ENCODE measurements around the gene MEPCE. TPM values are rescaled to one million over a fixed set of nuclear protein-coding genes. Genes with fewer than 3 reads are reported as not detected.
"Not testable (repeated sequence)": the region's sequence is repeated elsewhere in the genome, so short reads cannot be mapped to it uniquely, and the experiment has no call there.

MEPCE gene
- polyA plus RNA-seq, 4 donors, result 54.8 to 61.7 (median 56.9) TPM

DNA sequence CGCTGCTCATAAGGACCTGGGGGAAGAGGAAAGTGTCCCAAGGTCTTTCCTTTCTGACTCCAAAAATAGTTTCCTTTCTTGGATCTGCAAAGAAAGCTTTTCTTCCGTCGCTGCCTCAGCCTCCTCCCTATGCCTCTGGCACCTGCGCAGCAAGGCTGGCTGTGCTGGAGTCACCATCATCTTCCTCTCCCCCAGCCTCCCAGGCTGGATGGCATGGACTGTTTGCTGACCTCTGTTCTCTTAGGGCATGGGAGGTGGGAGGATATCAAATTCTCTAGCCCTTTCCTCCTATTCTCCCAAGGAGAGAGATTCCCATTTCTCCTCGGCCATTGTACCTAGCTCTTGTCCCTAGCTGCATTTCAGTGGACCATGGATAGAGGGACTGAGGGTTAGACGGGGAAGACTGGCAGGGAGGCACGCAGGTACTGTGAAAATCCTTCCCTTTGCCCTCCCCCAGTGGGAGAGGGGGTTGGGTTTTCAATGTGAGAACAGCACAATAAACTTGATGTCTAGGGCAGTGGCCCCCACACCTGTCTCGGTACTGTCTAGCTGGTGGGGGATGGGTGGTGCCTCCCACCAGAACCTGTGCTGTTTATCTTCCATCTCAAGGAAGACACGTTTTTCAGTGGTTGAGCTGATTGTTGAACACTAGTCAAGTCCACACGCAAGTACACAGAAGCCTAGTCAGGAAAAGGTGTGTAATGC is 4.1 kb downstream of the MEPCE start:
- DNase-seq (ENCODE audit: low read depth in 4 of 4, low spot score in 3 of 4), result no peak

DNA sequence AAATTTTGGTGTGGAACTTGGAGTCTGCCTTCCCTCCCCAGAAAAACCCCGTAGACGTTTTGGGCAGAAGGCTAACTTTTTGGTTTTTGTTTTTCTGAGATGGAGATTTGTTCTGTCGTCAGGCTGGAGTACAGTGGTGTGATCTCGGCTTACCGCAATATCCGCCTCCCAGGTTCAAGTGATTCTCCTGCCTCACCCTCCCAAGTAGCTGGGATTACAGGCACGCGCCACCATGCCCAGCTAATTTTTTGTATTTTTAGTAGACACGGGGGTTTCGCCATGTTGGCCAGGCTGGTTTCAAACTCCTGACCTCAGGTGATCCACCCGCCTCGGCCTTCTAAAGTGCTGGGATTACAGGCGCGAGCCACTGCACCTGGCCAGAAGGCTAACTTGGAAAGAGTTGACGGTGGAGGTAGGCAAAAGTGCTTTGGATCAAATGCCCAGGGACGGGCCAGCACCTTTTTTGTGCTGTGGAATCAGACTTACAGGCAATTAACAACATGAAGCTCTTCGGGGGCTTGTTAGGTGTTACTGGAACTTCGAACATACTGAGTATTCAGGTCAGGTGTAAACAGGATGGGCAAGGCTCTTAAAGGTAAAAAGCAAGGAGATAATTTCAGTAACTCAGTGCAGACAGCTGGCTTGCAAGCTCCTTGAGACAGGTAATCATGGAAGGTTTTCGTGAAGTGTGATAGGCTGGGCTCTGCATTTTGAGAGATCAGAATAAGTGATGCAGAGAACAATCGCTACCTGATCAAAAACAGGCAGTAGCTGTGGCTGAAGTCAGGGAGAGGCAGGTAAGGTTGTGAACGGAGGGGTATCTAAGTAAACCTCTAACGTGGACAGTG is 4.9 kb downstream of the MEPCE start:
- no peak for DNase-seq (ENCODE audit: low read depth in 4 of 4, low spot score in 3 of 4)

DNA sequence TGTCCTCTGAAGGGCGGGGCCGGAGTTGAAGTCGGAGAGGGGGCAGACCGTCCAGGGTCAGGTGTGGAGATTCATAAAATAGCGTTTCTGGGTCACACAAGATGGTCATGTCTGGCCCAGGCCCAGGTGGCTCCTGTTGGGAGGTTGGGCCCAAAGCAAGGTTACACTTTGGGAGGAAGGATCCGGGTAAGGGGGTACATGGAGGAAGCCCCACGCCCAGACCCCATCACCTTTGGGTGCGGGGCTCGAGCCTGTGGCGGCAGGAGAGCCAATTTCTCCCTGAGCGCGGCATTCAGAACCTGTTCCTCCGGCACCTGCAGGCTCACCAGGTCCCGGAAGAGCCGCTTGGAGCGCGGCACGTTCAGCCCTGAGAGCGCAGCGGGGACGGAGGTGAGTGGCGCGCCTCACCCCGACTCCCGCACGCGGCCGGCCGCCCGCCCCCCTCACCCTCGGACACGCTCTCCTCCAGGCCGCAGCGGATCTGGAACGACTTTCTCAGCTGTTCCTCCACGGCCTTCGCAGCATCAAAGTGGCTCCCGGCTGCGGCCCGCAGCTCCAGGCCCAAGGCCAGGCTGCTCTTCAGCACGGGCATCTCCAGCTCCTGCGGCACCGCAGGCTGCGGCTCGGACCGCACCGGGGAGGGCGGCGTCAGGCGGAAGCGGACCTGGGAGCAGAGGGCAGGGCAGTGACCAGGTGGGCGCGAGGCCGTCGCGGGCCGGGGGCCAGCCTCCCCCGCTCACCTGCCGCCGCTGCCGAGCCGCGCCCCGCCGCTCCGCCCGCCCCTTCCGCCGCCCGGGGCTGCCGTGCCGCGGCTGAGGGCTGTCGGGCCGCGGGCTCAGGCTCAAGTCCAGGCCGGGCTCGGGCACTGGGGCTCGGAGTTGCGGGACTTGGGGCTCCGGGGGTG is 6.0 kb downstream of the MEPCE start:
- no peak for DNase-seq (ENCODE audit: low read depth in 4 of 4, low spot score in 3 of 4)

DNA sequence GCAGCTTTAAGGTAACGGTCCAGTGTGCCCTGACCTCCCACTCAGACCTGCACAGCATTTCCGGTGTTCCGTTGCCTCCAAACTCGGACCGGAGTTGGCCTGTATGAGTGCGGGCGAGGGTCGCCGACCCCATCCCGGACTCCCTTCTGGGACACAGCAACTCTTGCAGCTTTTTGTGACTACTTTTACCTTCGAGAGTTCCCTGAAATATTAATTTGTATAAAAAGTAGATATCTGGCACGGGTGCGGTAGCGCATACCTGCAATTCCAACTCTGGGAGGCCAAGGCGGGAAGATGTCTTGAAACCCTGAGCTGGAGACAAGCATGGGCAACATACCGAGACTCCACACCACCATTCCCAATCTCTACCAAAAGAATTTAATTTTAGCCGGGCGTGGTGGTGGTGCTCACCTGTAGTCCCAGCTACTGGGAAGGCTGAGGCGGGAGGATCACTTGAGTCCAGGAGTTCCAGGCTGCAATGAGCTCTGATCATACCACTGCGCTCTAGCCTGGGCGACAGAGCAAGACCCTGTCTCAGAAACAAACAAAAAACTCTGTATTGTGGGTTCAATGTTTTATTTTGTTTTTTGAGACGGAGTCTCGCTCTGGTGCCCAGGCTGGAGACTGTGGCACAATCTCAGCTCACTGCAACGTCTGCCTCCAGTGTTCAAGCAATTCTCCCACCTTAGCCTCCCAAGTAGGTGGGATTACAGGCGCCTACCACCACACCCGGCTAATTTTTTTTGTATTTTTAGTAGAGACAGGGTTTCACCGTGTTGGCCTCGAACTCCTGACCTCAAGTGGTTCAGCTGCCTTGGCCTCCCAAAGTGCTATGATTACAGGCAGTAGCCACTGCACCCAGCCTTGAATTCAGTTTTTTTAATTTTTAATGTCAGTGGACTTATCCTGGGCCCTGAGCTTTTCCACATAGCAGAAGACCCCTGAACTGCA is 7.8 kb downstream of the MEPCE start:
- no peak for DNase-seq (ENCODE audit: low read depth in 4 of 4, low spot score in 3 of 4)

DNA sequence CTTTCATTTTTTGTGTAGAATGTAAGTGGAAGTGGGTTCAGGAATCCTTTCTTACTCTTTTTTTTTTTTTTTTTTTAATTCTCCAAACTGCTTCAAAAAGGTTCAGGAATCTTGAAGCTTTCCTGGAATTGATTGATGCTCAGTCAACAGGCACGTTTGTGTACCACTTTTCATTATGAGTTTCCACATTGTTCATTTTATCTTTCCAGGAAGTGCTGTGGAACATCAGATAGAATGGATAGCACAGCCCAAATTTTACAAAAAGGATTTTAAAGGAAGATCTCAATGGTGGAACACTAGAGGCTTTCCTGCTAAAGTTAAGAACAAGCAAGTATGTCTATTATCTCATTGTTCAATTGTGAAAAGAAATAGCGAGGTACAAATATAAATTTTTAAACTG is 8.5 kb downstream of the MEPCE start:
- no peak for DNase-seq (ENCODE audit: low read depth in 4 of 4, low spot score in 3 of 4)

DNA sequence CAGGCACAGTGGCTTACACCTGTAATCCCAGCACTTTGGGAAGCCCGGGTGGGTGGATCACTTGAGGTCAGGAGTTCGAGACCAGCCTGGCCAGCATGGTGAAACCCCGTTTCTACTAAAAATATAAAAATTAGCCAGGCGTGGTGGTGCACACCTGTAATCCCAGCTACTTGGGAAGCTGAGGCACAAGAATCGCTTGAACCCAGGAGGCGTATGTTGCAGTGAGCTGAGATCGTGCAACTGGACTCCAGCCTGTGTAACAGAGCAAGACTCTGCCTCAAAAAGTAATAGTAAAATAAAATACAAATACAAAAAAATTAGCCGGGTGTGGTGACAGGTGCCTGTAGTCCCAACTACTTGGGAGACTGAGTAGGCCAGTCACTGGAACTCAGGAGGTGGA is 9.1 kb downstream of the MEPCE start:
- not testable (repeated sequence) for DNase-seq (ENCODE audit: low read depth in 4 of 4, low spot score in 3 of 4)

DNA sequence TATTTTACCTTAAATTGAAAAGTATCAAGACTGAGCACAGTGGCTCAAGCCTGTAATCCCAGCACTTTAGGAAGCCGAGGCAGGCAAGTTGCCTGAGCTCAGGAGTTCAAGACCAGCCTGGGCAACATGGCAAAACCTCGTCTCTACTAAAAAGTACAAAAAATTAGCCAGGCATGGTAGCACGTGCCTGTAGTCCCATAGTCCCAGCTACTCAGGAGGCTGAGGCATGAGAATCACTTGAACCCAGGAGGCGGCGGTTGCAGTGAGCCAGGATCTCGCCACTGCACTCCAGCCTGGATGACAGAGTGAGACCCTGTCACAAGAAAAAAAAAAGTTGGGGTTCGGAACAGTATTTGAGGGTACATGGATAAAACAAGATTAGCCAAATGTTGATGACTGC is 9.6 kb downstream of the MEPCE start:
- DNase-seq (ENCODE audit: low read depth in 4 of 4, low spot score in 3 of 4), result not testable (repeated sequence)

DNA sequence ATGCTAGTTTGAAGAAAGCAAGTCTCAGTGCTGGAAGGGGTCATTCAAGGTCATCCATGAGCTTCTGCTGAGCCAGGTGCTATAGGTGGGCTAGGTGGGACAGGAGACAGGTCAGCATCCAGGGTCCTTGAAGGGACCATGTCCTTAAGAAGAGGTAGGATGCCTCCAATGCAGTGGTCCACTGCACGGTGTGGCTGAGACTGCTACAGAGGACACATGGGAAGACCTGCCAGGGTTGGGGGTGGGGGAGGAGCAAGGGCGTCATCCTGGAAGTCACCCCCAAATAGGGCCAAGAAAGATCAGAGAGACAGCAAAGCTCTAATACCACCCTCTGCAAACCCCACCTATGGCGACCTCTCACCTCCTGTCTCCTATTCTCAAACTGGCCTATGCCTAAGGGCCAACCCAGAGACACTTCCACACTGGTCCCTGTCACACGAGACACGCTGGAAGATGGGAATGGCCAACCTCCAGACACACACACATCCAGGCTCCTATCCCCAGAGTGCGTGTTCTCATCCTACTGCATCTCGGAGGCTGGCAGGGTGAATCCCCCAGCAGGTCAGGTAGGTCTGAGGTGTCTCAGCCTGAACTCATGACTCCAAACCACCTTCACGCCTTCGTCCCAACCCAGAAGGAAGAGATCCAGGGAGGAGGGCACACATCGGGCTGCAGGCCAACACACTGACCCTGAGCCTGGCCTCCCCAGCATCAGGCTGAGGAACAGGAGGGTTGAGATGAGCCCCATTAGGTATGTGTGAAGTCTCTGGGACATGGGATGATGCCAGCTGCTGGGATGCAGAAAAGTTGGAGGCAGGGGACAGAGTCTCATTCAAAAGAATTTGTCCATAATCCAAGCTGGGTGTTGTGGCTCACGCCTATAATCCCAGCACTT is 12.3 kb downstream of the MEPCE start:
- no peak for DNase-seq (ENCODE audit: low read depth in 4 of 4, low spot score in 3 of 4)

DNA sequence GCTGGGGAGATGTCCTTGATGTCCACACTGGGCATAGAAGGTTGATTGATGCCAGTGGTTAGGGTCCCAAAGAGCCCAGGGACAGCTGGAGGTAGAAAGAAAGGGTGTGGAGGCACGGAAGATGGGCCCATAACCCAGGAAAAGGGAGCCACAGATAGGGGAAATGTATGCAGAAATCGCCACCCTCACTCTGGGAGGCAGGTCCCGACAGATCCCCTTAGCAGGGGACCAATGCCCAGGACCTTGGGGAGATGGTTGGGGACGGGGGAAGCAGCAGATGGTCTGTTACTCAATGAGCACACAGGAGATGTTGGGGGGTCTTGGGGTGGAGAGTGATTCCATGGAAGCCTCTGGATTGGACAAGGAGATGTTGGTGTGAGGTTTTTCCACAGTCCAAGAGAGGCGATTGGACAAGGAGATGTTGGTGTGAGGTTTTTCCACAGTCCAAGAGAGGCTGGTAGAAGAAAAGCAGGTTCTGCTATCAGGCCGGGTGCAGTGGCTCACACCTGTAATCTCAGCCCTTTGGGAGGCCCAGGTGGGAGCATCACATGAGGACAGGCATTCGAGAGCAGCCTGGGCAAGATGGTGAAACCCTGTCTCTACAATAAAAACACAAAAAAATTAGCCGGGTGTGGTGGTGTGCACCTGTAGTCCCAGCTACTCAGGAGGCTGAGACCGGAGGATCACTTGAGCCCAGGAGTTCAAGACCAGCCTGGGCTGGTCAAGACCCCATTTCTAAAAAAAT is 13.6 kb downstream of the MEPCE start:
- DNase-seq (ENCODE audit: low read depth in 4 of 4, low spot score in 3 of 4), result no peak

DNA sequence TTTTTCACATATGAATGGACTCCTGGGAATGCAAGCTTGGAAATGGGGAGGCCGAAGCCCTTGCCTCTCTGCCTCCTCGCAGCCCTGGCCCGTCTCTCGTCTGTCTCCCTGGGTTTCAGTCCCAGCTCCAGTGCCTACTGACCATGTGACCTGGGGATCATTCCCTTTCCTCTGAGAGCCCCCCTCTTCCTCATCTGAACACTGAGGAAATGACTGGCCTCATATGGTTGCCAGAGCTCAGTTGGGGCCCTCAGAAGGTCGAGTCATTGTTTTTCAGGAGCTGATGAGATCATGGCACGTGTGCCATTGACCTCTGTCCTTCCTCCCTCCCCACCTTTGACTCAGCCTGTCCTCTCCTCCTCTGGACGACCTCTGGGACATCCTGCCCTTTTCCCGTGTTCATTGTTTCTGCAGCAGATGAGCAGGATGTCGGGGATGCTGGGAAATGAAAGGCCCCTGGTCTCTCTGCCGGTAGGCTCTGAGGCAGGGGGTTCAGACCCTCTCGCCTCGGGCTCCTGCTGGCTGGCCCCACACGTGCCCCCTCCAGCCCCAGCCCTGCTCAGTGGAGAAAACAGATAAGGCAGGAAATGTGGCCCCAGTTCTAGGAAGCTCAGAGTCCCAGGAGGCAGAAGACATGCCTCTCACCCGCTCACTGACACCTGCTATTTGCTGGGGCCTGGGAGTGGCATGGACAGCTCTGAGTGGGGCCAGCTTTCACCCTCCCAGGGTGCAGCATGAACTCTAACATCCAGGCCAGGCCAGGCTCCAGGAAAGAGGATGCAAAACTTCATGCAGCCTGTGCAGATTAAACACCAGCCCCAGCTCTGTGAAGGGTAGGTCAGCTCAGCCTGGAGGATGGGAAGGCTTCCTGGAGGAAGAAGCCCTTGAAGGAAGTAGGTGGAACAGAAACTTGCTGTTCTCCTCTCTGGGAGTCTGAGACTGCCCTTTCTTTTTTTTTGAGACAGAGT is 15.0 kb downstream of the MEPCE start:
- DNase-seq (ENCODE audit: low read depth in 4 of 4, low spot score in 3 of 4), result no peak

DNA sequence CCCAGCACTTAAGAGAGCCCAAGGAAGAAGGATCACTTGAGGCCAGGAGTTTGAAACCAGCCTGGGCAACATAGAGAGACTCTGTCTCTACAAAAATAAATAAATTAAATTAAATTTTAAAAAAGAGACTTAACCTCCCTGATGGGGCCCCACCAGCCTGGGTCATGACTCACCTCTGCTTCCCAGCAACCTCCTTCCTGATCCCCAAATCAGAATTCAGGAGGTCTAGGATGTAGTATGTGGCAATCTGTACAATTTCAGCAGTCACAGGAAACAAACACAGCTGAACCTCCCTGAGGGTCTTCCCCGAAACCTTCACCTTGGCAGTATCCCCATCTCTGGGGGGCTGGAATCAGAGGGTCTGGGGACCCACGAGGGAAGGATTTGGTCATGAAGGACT is 16.4 kb downstream of the MEPCE start:
- no peak for DNase-seq (ENCODE audit: low read depth in 4 of 4, low spot score in 3 of 4)

DNA sequence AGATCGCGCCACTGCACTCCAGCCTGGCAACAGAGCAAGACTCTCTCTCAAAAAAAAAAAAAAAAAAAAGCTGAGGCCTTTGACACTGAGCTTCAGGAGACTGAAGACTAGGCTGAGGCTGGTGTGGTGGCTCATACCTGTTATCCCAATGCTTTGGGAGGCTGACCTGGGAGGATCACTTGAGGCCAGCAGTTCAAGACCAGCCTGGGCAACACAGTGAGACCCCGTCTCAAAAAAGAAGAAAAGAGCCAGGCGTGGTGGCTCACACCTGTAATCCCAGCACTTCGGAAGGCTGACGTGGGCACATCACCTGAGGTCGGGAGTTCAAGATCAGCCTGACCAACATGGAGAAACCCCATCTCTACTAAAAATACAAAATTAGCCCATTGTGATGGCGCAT is 17.7 kb downstream of the MEPCE start:
- DNase-seq (ENCODE audit: low read depth in 4 of 4, low spot score in 3 of 4), result not testable (repeated sequence)

DNA sequence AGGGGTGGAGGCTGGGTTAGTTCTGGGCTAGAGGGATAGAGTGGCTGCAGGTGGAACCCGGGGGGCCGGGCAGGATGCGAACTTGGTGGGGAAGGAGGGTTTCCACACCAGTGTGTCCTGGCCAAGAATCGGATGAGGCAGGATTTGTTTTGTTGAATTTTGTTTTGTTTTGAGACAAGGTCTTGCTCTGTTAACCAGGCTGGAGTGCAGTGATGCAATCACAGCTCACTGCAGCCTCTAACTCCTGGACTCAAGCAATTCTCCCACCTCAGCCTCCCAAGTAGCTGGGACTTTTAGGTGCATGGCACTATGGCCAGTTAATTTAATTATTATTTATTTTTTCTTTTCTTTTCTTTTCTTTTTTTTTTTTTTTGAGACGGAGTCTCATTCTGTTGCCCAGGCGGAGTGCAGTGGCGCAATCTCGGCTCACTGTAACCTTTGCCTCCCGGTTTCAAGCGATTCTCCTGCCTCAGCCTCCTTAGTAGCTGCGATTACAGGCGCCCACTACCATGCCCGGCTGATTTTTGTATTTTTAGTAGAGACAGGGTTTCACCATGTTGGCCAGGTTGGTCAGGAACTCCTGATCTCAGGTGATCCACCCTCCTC is 19.7 kb downstream of the MEPCE start:
- DNase-seq (ENCODE audit: low read depth in 4 of 4, low spot score in 3 of 4), result no peak

DNA sequence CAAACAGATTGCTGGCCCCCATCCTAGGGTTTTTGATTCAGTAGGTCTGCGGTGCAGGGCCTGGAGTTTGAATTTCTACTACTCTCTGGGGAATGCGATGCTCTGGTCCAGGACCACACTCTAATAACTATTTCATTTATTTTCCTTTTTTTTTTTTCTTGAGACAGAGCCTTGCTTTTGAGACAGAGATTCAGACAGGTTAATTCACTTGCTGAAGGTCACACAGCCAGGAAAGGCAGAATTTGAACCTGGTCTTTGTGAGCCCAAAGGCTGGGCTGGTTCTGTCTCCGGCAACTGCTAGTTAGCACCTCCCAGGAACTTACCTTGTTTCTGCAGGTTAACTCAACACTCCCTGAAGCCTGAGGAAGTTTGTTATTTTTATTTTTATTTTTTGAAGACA is 22.9 kb downstream of the MEPCE start:
- DNase-seq (ENCODE audit: low read depth in 4 of 4, low spot score in 3 of 4), result no peak

DNA sequence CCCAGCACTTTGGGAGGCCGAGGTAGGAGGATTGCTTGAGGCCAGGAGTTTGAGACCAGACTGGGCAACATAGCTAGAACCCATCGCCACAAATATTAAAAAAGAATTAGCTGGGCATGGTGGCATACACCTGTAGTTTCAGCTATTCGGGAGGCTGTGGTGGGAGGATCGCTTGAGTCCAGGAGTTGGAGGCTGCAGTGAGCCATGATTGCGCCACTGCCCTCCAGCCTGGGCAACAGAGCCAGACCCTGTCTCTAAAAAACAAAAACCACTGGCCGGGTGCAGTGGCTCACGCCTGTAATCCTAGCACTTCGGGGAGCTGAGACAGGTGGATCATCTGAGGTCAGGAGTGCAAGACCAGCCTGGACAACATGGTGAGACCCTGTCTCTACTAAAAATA is 24.2 kb downstream of the MEPCE start:
- DNase-seq (ENCODE audit: low read depth in 4 of 4, low spot score in 3 of 4), result not testable (repeated sequence)

DNA sequence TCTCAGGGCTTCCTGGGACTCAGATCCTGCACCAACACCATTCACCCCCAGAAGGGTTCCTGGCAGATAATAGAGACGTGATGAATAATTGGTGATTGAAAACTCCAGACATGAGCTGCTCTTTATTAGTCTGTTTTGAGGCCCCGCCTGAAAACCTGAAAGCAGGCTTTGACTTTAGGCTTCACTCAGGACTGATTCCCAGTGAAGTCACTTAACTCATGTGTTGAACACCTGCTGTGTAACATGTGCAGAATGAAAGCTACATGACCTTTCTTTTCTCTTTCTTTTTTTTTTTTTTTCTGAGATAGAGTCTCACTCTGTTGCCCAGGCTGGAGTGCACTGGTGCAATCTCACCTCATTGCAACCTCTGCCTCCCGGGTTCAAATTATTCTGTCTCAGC is 25.6 kb downstream of the MEPCE start:
- no peak for DNase-seq (ENCODE audit: low read depth in 4 of 4, low spot score in 3 of 4)

DNA sequence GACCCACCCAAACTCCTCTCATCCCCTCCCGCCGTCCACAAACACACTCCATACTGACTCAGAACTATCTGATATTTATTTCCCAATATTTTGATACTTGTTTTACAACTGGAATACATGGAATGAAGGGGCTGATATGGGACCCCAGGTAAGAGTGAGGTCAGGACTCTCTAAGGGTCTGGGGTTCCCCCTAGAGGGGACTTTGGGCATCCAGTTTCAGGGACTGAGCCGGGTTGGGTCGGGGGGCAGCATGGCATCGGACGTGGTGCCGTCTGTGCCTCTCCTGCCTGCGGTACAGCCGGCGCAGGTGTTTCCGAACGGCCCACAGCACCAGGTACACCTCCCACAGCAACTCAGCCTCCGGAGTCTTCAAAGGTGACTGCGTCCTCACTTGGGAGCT is 26.9 kb downstream of the MEPCE start:
- no peak for DNase-seq (ENCODE audit: low read depth in 4 of 4, low spot score in 3 of 4)
